ENCODE data around the gene FBXO3.

Gene FBXO3

DNA sequence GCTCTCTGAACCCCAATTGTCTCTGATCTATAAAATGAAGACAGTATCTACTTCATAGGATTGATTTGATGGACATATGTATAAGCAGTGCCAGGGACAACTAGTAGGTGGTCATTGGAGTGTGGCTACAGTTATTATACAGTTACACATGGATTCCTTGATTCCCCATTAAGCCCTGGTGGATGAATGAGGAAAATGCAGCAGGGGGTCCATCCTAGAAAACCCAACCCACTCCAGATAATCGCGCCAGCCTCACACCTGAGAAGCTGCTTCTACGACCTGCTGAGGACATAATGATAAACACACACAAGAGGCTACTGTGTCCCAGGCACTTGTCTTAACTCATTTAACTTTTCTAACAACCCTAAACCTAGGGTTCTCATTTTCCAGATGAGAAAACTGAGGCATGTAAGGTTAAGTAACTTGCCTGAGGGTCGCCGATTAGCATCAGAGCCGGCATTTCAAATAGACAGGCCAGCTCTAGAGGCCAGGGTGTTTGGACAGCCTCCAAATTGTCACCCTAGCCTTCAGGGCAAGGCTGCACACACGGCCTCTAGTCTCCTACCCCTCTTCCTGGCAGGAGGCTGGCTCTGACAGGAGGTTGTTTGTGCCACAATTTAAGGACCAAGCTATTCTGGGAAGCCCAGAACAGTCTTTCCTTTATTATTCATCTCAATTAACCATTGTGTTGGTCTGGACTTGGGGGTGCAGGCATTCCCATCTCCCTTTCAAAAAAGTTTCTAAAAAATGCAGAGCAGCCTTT, 69.9 kb downstream of the FBXO3 start:
- no peak for DNase-seq (ENCODE audit: extremely low read depth, low read depth)

GRCh38 chr11:33703788-33704187, 70.5 kb downstream of the FBXO3 start:
- no peak for TF ChIP-seq CTCF (IDR thresholded peaks at IDR 0.05; ENCODE audit: low read depth, low read length)
- DNase-seq (ENCODE audit: extremely low read depth, low read depth), result no peak

More for the DNA sequence above, 69.9 kb downstream of the FBXO3 start:
- TF ChIP-seq CTCF (IDR thresholded peaks at IDR 0.05; ENCODE audit: low read depth, low read length), result no peak

- no peak for DNase-seq (ENCODE audit: extremely low read depth, low read depth)
- TF ChIP-seq CTCF (IDR thresholded peaks at IDR 0.05; ENCODE audit: low read depth, low read length), result no peak
Observed at GRCh38 chr11:33703234-33703633, 71.1 kb downstream of the FBXO3 start.

DNA sequence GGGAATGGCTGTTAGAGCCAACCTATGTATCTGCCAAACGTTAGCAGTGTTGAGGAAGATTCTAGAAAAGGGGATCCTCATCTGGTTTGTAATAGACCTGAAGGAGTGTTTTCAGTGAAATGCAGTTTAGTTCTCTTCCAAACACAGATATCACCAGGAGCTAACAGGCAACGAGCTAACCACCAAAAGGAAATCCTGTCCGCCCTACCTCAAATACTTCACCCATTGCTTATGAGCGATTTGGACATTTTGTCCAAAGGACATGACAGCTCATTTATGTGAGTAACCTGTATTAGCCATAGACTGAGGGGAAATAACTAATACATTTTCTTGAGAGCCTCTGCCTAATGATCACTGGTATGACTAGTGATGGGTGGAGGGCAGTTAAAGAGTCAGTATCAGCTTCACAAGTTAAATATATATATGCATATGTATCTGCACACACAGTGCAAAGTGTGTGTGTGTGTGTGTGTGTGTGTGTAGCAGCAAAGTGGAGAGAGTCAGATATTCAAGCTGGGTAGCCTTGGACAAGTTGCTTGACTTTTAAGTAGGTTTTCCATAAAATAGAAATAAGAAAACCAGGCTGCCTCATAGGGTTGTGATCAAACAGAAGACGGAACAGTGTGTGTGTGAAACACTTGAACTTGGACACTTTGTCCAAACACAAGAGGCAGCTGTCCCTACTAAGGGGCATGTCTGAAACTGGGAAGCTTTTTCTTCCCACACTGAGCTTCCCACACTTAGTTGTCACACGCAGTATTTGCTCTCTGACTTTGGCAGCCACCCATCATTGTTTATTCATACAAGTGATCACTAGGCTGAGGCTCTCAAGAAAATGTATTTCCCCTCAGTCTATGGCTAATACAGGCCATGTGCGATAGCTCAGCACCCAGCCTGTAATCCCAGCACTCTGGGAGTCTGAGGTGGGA, 72.8 kb downstream of the FBXO3 start:
- DNase-seq (ENCODE audit: extremely low read depth, low read depth), result no peak

GRCh38 chr11:33700502-33701271, 73.6 kb downstream of the FBXO3 start, which contains the start of gene C11orf91:
Gene C11orf91 (minus strand): TSS chr11:33700826. CDS start chr11:33700740, 86 bp downstream.
- TF ChIP-seq CTCF (IDR thresholded peaks at IDR 0.05; ENCODE audit: low read depth, low read length), result no peak
- DNase-seq (ENCODE audit: extremely low read depth, low read depth), result peak; percentile 91

More for the DNA sequence above, 72.8 kb downstream of the FBXO3 start:
- TF ChIP-seq CTCF (IDR thresholded peaks at IDR 0.05; ENCODE audit: low read depth, low read length), result no peak

GRCh38 chr11:33700063-33700501, 74.2 kb downstream of the FBXO3 start:
- TF ChIP-seq CTCF (IDR thresholded peaks at IDR 0.05; ENCODE audit: low read depth, low read length), result no peak
- no peak for DNase-seq (ENCODE audit: extremely low read depth, low read depth)

All from AG09319 (cell line).